GM21360 (cell line): ENCODE data around the gene EIF4A3.

Experiments
- ATAC-seq: cut with Tn5 transposase; IDR thresholded peaks from one replicate; pipeline ENCODE4 v1.9.1; 2021; ENCODE audit warnings: mild to moderate bottlenecking, moderate library complexity; ENCODE audit not compliant: unreplicated experiment

Gene EIF4A3

DNA sequence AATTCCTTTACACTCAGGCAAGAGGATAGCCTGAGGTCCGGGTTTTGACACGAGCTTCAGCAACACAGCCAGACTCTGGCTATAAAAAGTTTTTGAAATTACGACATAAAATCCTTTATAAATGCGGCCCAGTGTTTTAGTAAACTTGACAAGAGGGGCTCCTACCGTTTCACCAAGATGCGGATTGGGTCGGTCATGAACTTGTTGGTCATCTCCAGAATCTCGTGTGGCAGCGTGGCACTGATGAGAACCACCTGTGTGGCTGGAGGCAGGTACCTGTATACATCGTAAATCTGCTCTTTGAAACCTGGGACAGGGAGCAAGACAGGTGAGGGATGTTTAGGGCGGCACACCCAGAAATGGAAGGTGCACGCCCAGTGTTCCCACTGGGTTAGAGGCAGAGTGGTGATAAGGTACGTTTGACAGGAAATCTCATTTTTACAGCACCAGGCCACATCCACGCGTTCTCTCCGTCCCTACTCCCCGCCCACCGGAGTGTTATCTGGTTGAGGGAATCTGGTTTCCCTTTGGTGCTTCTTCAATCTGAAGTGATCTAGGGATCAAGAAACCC lies 8.0 kb downstream of the EIF4A3 start:
- no peak for ATAC-seq

DNA sequence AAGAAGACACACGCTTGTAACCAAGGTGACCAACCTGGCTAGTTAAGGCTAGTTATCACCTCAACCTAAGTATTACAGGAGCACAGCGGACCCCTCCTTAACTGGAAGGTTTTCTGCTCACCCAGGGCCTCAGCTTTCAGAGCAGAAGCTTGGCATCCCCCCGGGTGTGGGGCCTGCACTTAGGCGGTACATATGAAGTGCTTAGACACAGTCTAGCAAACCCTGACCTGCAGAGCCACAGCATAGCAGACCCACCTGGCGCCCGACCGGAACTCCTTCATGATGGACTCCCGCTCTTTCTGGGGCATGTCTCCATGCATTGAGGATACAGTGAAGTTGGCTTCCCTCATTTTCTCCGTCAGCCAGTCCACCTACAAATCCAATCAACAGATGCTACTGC lies 9.8 kb downstream of the EIF4A3 start:
- no peak for ATAC-seq

- ATAC-seq: no peak
These were observed 13.3 kb downstream of the EIF4A3 start for GRCh38 chr17:80133626-80133970.

DNA sequence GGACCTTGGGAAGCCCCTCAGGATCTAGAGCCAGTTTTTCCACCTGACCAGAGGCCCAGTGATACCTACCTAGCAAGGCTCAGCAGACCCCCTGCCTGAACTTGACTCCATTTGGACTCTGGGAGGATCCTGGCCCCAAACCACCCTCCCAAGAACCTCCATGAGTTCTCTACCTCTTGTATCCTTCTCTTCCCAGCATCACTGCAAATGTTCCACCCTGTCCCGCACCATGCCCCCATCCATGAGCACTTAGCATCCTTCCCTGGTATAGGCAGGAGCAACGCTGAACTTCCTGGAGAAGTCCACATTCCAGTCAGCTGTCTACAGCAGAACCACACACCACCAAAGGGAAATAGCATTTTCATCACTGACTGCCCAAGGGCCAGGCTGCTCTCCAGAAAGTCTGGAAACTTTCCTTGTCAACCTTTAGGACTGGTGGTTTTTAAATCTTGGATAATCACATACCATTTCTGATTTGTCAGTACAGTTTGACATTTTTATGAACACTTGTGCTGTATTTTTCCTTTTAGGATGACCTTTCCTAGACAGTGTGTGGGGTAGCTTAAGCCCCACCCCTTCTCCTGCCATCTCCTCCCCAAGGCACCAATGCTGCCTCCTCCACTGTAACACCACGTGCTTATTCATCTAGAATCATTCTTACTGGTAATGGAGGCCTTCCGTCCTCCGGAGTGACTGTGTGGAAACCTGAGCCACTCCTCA lies 13.9 kb downstream of the EIF4A3 start:
- no peak for ATAC-seq

DNA sequence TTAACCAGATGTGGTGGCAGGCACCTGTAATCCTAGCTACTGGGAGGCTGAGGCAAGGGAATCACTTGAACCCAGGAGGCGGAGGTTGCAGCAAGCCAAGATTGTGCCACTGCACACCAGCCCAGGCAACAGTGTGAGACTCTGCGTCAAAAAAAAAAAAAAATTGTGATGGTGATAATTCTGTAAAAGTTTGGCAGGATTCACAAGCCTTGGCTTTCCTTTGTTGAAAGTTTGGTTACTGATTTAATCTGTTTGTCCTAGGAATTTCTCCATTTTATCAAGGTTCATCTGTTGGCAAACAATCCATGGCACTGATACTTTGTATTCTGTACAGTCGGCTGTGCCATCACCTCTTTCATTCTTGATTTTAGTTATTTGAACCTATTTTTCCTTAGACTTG lies 15.9 kb downstream of the EIF4A3 start:
- ATAC-seq: no peak

DNA sequence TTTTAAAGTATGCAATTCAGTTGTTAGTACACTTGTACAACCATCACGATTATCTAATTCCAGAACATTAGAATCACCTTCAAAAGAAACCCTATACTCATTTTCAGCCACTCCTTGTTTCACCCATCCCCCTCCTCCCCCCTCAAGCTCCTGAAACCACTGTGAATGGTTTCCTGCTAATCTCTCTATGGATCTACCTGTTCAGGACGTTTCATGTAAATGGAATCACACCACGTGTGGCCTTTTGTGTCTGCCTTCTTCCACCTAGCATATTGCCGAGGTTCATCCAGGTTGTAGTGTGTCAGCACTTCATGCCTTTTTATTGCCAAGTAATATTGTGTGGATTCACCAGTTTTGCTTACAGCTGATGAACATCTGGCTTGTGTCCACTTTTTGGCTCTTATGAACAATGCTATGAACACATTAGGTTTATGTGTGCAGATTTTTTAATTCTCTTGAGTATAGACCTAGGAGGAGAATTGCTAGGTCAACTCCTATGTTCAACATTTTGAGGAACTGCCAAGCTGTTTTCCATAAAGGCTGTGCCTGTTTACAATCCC lies 17.8 kb downstream of the EIF4A3 start:
- no peak for ATAC-seq

DNA sequence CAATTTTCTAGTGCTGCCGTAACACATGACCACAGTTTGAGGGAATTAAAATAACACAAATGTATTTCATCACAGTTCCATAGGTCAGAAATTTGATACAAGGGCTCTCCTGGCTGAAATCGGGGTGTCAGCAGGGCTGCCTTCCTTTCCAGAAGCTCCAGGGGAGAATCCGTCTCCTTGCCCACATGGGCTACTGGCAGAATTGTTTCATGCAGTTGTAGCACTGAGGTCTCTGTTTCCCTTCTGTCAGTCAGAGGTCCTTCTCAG lies 20.5 kb downstream of the EIF4A3 start:
- no peak for ATAC-seq

DNA sequence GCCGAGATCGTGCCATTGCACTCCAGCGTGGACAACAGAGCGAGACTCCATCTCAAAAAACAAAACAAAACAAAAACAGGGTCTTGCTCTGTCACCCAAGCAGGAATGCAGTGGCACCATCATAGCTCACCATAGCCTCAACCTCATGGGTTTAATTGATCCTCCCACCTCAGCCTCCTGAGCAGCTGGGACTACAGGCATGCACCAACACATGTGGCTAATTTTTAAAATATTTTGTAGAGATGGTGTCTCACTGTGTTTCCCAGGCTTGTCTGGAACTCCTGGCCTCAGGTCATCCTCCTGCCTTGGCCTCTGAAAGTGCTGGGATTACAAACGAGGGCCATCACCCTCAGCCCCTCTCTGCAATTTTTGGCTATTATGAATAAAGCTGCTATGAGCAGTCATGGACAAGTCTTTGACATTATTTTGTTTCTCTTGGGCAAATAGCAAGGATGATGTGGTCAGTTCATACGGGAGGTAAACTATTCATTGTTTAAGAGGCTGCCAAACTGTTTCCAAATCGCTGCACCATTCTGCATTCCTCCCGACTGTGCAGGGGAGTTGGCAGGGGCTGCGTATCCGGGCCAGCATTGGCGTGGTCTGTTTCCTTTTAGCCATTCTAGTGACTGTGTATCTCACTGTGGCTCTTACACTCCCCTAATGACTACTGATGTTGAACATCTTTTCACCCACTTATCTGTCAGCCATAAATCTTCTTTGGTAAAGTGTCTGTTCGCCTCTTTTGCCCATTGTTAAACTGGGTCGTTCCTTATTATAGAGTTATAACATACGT lies 21.1 kb downstream of the EIF4A3 start:
- no peak for ATAC-seq

DNA sequence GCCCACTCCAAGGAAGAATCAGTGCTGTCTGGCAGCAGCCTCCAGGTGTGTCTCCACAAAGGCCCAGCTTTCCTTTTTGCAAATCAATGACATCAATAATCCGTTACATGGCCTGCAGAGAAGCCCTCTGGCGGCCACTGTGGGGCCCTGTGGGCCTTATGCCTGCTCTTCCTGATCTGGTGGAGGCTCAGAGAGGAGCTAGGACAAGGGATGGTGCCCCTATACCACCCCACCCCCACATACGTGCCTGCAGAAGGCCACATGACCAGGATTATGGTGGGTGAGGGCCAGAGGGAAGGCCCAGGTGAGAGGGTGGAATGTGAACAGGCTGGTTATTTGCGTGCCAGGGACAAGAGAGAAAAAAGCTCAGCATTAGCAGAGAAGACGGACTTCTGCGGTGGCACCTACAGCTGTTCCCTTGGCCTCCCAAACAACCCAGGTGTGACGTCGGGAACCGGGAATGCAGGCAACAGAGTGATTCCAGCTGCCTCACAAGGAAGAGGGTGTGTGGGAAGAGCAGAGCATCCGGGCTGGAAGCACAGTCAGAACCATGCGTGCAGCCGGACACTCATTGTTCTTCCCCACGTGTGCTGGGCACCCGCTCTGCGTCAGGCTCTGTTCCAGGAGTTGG lies 22.5 kb downstream of the EIF4A3 start:
- no peak for ATAC-seq

DNA sequence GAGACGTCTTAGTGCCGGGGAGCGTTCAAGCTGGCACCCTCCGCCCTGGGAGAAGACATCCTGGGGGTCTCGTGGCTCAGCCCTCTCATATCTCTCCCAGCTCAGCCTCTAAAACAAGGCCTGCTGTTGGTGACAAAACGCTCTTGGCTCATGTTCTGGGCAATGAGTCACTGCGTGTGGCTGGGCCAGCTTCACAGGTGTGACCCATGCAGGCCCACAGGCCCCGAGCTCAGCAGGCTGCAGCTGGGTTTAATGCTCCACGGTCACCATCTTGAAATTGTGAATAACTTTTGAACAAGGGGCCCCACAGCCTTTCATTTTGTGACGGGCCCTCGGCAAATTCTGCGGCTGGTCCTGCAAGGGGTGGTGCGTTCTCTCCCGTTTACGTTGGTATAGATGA lies 23.1 kb downstream of the EIF4A3 start:
- no peak for ATAC-seq

GRCh38 chr17:80122926-80123505 lies 23.9 kb downstream of the EIF4A3 start:
- no peak for ATAC-seq

- no peak for ATAC-seq
These were observed 24.8 kb downstream of the EIF4A3 start for GRCh38 chr17:80122026-80122575.

GRCh38 chr17:80119839-80120238 lies 27.1 kb downstream of the EIF4A3 start:
- no peak for ATAC-seq

- ATAC-seq: no peak
These were observed 27.6 kb downstream of the EIF4A3 start for GRCh38 chr17:80119271-80119791.

DNA sequence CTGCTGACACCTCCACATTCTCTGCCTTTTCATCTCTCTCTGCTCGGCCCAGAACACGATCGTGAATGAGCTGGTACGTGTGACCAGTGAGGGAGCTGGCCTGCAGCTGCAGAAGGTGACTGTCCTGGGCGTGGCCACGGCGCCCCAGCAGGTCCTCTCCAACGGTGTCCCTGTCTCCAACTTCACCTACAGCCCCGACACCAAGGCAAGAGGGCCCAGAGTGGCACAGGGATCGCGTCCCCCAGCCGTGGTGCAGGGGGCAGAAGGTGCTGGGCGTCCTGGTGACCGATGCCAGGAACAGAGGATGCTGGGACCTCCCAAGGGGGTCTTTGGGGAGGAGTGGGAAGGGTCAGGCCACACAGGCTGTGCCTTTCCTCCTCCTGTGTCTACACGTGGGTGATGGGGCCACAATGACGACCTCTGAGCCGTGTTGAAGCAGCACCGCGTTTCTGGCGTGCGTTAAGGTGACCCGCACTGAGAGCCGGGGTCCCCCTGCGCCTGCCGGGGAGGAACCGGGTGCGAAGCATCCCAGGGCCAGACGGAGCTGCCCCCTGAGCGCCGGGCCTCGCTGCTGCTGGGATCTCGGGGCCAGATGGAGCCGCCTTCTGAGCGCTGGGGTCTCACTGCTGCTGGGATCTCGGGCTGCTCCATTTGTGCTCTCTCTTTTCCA lies 28.2 kb downstream of the EIF4A3 start:
- no peak for ATAC-seq

DNA sequence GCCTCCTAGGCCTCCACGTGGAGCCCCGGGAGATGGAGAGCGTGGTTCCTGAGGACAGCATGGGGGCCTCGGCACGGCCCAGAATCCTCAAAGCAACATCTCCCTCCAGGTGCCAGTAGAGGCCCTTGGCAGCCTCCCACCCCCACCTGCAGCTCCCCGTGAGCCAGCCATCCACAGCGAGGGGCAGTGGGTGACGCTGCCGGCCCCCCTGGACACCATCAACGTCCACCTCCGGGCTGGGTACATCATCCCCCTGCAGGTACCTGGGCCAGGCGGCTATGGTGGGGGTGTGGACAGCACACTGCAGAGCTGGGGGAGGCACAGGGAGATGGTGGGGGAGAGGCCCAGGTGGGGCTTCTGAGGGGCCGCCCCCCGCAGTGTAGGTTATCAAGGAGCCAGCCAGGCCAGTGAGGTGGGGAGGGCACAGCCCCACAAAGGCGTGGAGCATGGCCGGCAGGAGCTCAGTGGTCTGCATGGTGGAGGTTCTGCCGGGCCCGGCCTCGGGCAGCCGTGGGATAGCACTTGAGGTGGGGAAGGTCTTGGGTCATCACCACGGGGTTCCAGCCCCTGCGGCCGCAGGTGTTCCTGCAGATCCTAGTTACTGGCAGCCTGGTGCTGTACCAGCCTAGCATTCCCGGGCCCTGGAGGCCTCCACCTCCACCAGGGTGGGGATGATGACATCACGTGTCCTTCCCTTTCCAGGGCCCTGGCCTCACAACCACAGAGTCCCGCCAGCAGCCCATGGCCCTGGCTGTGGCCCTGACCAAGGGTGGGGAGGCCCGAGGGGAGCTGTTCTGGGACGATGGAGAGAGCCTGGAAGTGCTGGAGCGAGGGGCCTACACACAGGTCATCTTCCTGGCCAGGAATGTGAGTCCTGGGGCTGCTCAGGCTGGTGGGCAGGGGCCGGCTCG lies 29.2 kb downstream of the EIF4A3 start:
- ATAC-seq: no peak

DNA sequence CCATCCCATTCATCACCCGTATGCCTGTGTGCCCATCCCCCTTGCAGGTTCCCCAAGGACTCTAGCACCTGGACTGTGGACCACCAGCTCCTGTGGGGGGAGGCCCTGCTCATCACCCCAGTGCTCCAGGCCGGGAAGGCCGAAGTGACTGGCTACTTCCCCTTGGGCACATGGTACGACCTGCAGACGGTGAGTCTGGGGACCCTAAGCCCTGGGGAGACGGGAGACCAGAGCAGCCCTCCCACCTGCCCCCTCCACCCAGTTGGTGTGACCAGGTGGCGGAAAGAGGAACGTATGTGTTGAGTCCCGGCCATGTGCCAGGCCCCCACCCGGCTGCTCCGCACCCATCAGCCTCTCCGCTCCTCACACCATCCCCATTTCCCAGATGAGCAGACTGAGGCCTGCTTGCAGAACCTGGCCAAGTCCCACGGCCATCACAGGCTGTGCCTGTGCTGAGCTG lies 30.0 kb downstream of the EIF4A3 start:
- no peak for ATAC-seq

- ATAC-seq: no peak
These were observed 30.5 kb downstream of the EIF4A3 start for GRCh38 chr17:80116276-80116920.

DNA sequence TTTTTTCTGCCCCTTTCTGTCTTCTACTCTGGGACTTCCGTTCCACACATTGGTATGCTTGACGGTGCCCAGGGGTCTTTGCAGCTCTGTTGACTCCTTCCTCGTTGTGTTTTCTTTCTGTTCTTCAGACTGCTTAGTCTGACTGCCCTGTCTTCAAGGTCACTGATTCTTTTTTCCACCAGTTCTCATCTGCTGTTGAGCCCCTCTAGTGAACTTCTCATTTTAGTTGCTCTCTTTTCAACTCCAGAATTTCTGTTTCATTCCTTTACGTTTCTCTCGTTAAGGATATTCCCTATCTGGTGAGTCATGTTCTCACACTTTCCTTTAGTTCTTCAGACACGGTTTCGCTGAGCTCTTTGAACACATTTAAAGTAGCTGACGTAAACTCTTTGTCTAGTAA lies 31.8 kb downstream of the EIF4A3 start:
- no peak for ATAC-seq
